ENCODE data around the gene DAB2. TPM values are rescaled to one million over a fixed set of nuclear protein-coding genes. Genes with fewer than 3 reads are reported as not detected.

The DAB2 gene
- total RNA-seq, 1 experiment from 2014 or later = 14.1 TPM

- H3K4me3 ChIP-seq (ENCODE audit: low read length) = no peak overlapping the region
- no peaks in the 10 kb centered on the region for H3K79me2 ChIP-seq (ENCODE audit: low read length)
- ATAC-seq (no peak), DNase-seq (no peak)
- no peak overlapping the region for H2AFZ ChIP-seq (ENCODE audit: low read length)
- BruUV-seq (replicated peaks) = no TSS peak
- POLR2A ChIA-PET (ENCODE audit: unreplicated experiment) = no interaction called here
- no peak overlapping the region for H3K9ac ChIP-seq (ENCODE audit: low read length)
- no peaks in the 10 kb centered on the region for H3K36me3 ChIP-seq (ENCODE audit: low read depth, low read length)
- intact Hi-C loops (cut with micrococcal nuclease) = no loop called here
- no peaks in the 10 kb centered on the region for H4K20me1 ChIP-seq (ENCODE audit: low read length)
- TF ChIP-seq EZH2phosphoT487 (IDR thresholded peaks at IDR 0.05; ENCODE audit: borderline replicate concordance, low read length) = no peak
- TF ChIP-seq CTCF (conservative IDR thresholded peaks at IDR 0.05; ENCODE audit: low read depth, low read length) = no peak
- no peak for TF ChIP-seq EZH2 (IDR thresholded peaks at IDR 0.05; ENCODE audit: low read length, unreplicated experiment)
- no peaks in the 10 kb centered on the region for H3K27me3 ChIP-seq (ENCODE audit: low read length)
- no peak overlapping the region for H3K4me2 ChIP-seq (ENCODE audit: low read length)
- no peaks in the 10 kb centered on the region for H3K4me1 ChIP-seq (ENCODE audit: insufficient read depth, low read length)
- H3K9me2 ChIP-seq (replicated peaks; ENCODE audit: low read length) = no peaks in the 10 kb centered on the region
- no peaks in the 10 kb centered on the region for H3F3A ChIP-seq (ENCODE audit: low read length, unreplicated experiment)
- no peak overlapping the region for H3K27ac ChIP-seq (ENCODE audit: low read length)
- CTCF ChIA-PET = no interaction called here
- no peaks in the 10 kb centered on the region for H3K9me3 ChIP-seq (ENCODE audit: low read length)
Observed at GRCh38 chr5:39461007-39461682, 36.4 kb upstream of the DAB2 start.

- no TSS peak for BruUV-seq (replicated peaks)
- Histone ChIP-seq H3K79me2 (ENCODE audit: low read length) (no peaks in the 10 kb centered on the region), H3K4me3 (ENCODE audit: low read length) (no peak overlapping the region), H3K9me3 (ENCODE audit: low read length) (no peaks in the 10 kb centered on the region), H3K9me2 (replicated peaks; ENCODE audit: low read length) (no peaks in the 10 kb centered on the region), H2AFZ (ENCODE audit: low read length) (no peak overlapping the region), H3K36me3 (ENCODE audit: low read depth, low read length) (no peaks in the 10 kb centered on the region), H3K27ac (ENCODE audit: low read length) (no peak overlapping the region), H4K20me1 (ENCODE audit: low read length) (no peaks in the 10 kb centered on the region), H3F3A (ENCODE audit: low read length, unreplicated experiment) (no peaks in the 10 kb centered on the region), H3K27me3 (ENCODE audit: low read length) (no peaks in the 10 kb centered on the region), H3K9ac (ENCODE audit: low read length) (no peak overlapping the region), H3K4me2 (ENCODE audit: low read length) (no peak overlapping the region), H3K4me1 (ENCODE audit: insufficient read depth, low read length) (no peaks in the 10 kb centered on the region)
- TF ChIP-seq EZH2phosphoT487 (IDR thresholded peaks at IDR 0.05; ENCODE audit: borderline replicate concordance, low read length) = no peak
- no peak for TF ChIP-seq CTCF (conservative IDR thresholded peaks at IDR 0.05; ENCODE audit: low read depth, low read length)
- TF ChIP-seq EZH2 (IDR thresholded peaks at IDR 0.05; ENCODE audit: low read length, unreplicated experiment) = no peak
- intact Hi-C loops (cut with micrococcal nuclease) = no loop called here
- ATAC-seq (no peak), DNase-seq (no peak)
- ChIA-PET POLR2A (ENCODE audit: unreplicated experiment) (no interaction called here), CTCF (no interaction called here)
Observed at GRCh38 chr5:39459907-39460306, 35.1 kb upstream of the DAB2 start.

DNA sequence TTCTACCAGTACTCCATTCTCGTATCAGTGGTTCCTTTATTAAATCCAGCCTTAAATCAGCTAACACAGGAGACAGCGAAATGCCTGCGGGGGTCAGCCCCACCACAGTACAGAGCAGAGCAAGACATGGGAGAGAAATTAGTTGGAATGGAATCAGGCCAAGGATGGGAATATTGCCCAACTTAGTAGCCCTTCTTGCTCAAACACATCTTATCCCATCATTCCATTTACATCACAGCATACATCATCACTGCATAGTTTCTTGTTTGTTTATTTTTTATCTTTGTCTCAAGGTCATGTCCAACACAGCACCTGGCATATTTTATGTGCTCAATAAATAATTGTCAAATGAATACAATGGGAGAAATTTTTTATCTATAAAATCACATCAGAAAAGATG, 34.3 kb upstream of the DAB2 start:
- Histone ChIP-seq H2AFZ (ENCODE audit: low read length) (no peak overlapping the region), H3K27me3 (ENCODE audit: low read length) (no peaks in the 10 kb centered on the region), H3K27ac (ENCODE audit: low read length) (no peak overlapping the region), H3K79me2 (ENCODE audit: low read length) (no peaks in the 10 kb centered on the region), H3K9me3 (ENCODE audit: low read length) (no peaks in the 10 kb centered on the region), H3K36me3 (ENCODE audit: low read depth, low read length) (no peaks in the 10 kb centered on the region), H3F3A (ENCODE audit: low read length, unreplicated experiment) (no peaks in the 10 kb centered on the region), H4K20me1 (ENCODE audit: low read length) (no peaks in the 10 kb centered on the region), H3K9me2 (replicated peaks; ENCODE audit: low read length) (no peaks in the 10 kb centered on the region), H3K4me1 (ENCODE audit: insufficient read depth, low read length) (no peaks in the 10 kb centered on the region), H3K9ac (ENCODE audit: low read length) (no peak overlapping the region), H3K4me3 (ENCODE audit: low read length) (no peak overlapping the region), H3K4me2 (ENCODE audit: low read length) (no peak overlapping the region)
- no peak for TF ChIP-seq EZH2phosphoT487 (IDR thresholded peaks at IDR 0.05; ENCODE audit: borderline replicate concordance, low read length)
- no peak for TF ChIP-seq EZH2 (IDR thresholded peaks at IDR 0.05; ENCODE audit: low read length, unreplicated experiment)
- no peak for TF ChIP-seq CTCF (conservative IDR thresholded peaks at IDR 0.05; ENCODE audit: low read depth, low read length)
- intact Hi-C loops (cut with micrococcal nuclease) = no loop called here
- ChIA-PET CTCF (no interaction called here), POLR2A (ENCODE audit: unreplicated experiment) (no interaction called here)
- ATAC-seq = no peak
- no peak for DNase-seq
- no TSS peak for BruUV-seq (replicated peaks)
